G401.6 (cell line): ENCODE measurements around the gene PDX1.

Experiments
- FAIRE-seq: peaks from 2 replicates; lab custom pipeline; 2012; peaks lifted over from hg19 to GRCh38; lab: Jason Lieb, UNC

The PDX1 gene

DNA sequence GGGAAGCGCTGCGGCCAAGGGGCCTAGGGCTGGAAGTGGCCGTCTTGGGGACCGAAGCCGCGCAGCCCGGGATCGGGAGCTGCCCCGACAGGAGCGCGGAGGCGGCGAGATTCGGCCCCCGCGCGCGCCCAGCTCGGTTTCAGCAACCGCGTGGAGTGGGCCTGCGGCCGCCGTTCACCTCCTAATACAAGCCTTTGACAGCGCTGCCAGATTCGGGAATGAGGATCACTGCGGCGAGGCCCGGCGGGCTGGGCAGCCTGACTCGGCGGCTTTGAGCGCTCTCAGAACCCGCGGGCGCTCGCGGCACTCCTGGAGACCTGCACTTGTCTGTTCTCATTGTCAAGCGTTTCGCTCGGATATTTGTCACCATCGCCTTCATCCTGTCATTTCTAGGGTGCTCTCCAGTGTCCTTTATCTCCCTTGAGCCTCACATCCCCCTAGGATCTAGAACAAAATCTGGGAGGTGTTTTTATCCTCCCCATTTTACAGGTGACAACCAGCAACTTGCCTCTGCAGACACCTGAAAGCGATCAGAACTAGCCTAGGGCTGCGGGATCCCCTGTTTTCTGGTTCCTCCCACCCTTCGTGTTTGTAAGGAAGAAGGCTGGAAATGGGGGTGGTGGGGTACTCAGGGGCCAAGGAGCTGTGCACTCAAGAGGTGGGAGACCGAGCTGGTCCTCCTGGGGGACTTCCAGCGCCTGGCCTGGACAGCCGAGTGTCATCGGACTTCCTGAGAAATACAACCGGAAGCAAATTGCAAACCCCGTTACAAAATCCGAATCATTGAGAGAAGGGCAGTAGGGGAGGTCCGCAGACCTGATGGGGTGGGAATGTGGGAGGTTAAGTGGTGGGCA lies 50.8 kb downstream of the PDX1 start:
- no peak for FAIRE-seq

DNA sequence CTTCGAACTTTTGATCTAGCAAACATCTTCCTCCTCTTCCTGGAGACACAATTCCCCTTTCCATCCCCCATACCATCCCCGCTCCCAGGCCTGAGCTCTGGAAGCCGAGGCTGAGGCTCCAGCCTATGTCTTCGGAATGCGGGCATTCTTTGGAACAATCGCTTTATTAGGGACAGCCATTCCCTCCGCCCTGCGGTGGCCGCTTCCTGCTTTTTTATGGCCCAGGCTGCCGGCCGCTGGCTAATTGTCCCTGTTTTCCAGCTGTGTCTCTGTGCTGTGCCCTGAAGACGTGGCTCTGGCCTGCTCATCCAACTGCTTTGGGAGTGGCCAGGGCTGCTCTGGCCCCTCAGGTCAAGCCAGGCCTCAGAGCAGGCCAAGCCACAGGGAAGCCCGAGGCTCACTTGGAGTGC lies 51.4 kb downstream of the PDX1 start:
- FAIRE-seq: no peak

DNA sequence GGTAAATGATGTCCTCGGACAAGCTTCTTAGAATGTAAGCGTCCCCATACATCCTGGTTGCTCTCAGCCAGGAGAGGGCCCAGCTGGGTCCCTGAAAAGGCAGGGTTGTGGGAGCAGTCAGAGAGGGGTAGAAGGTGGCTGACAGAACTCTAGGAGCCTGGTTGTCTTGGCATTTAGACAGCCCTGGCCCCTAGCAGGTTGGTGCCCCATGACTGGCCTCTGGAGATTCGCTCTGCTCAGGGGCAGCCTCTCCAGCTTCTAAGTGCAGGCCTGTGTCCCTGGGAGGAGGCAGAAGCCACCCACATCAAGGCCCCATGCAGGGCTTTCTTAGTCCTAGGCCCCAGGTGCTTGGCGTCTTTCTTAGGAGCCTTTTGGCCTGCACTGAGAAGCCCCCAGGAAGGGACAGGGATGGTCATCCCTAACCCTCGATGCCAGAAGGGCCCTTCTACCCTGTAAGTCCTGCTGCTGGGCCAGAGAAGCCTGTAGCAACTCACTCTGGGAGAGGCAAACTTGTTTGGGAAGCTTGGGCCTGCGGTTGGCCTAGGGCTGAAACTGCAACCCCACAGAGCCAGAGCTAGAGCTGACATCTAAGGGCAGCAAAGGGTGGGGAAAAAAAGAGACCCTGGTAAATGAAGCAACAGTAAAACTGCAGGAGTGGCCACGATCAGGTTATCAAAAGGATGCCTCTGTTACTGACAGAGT lies 52.1 kb downstream of the PDX1 start:
- no peak for FAIRE-seq

DNA sequence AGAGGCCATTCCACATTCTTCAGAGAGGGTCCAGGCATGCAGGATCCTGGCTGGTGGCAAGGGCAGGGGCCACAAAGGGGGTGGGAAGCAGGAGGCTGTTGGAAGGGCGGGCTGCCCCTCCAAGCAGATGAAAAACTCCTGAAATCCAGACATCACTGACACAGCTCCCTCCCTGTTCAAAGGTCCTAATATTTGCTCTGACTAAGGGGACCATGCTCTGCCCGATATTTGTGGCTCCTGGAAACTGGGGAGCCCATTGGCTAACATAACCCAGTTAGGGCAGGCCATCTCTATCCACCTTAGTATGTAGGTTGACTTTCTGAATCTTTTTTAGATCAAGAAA lies 52.6 kb downstream of the PDX1 start:
- no peak for FAIRE-seq

DNA sequence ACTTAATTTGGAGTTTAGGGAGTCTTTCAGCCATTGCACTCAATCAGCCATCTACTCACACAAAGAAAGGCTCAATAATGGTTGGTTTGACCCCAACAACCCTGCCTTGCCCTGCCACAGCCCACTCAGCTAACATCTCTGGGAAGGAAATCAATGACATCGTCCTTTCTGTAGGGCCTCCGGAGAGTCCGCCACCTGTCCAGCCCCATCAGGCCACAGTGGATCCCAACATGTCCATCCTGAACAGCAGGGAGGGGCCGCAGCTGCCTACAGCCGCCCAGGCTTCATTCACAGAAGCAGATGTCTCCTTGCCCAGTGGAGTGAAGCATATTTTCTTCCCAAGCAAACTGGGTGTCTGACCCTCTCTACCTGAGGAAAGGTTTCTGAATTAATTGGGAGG lies 53.5 kb downstream of the PDX1 start:
- no peak for FAIRE-seq

DNA sequence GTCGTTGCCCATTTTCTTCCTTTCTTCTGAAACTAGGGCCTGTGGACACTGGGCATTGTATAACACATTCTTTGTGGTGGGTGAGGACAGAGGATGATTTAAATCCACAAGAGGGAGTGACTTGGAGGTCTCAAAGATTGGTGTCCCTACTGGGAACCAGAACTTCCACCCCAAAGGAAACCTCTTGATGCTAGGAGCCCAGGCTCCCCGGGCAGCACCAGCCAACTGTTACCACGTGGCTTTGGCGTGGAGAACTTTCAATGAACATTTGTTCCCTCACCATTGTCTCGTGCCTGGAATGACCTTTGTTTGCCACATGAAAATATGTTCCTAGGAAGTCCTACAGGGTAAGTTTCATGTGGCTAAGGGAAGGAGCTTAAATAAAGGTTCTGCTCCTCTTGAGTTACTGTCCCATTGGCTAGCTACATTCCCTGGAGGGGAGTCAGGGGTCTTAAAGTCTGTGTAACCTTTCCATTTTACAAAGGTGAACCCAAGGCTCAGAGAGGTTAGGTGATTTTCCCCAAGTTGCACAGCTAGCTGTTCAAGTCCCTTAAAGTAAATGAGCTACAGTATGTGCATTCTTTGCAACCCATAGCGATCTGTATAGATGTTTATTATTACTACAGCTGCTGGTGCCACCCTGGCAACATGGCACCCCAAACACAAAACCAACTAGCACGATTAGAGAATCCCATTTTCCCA lies 54.3 kb downstream of the PDX1 start:
- no peak for FAIRE-seq
